Common myeloid progenitor, CD34-positive (primary cell): ENCODE measurements around the gene ZNF473.

ENCODE experiments used
- CTCF ChIA-PET: fragments of 350-600 bp; sonication (Branson Sonifier 250); formaldehyde crosslinking; loops from one replicate; lab custom pipeline; 2021; ENCODE audit warnings: antibody characterized with exemption; lab: Charles Lee
- POLR2A ChIA-PET: fragments of 350-600 bp; sonication (Branson Sonifier 250); formaldehyde crosslinking; loops from one replicate; lab custom pipeline; 2021; ENCODE audit warnings: antibody characterized with exemption; lab: Charles Lee
- DNase-seq, 3 donors: peaks; one replicate each; pipeline versions ENCODE4 v3.0.0 to v3.0.0-alpha.2; 2013
- H3K27ac ChIP-seq, 2 experiments: 1 replicate in 1 of 2; 2 replicates in 1 of 2; pipeline ENCODE4 v1.7.0; 2013; ENCODE audit warnings: inconsistent platforms in 2 of 2, low read length in 2 of 2, mild to moderate bottlenecking in 2 of 2, low read depth in 1 of 2, moderate library complexity in 1 of 2; ENCODE audit not compliant: severe bottlenecking in 2 of 2, insufficient read depth in 1 of 2, poor library complexity in 1 of 2
- H3K27me3 ChIP-seq, 5 experiments: replicated peaks in 2 of 5; 1 replicate in 3 of 5; 2 replicates in 2 of 5; pipeline versions ENCODE4 v1.6.1 to v1.7.0; 2013; ENCODE audit warnings: low read length in 4 of 5, mild to moderate bottlenecking in 2 of 5, moderate library complexity in 2 of 5, inconsistent platforms in 1 of 5; ENCODE audit not compliant: insufficient read depth in 5 of 5, control insufficient read depth in 4 of 5
- H3K36me3 ChIP-seq, 4 experiments: 1 replicate in 2 of 4; 2 replicates in 2 of 4; pipeline versions ENCODE4 v1.6.1 to v1.7.0; 2013; ENCODE audit warnings: low read length in 3 of 4, control low read depth in 1 of 4, mild to moderate bottlenecking in 1 of 4; ENCODE audit not compliant: control insufficient read depth in 4 of 4, insufficient read depth in 4 of 4
- H3K4me1 ChIP-seq, 4 experiments: 1 replicate in 3 of 4; 2 replicates in 1 of 4; pipeline versions ENCODE4 v1.6.1 to v1.7.1; 2013; ENCODE audit warnings: low read length in 3 of 4, mild to moderate bottlenecking in 3 of 4, control low read depth in 1 of 4, inconsistent platforms in 1 of 4, moderate library complexity in 1 of 4; ENCODE audit not compliant: control insufficient read depth in 4 of 4, insufficient read depth in 4 of 4; ENCODE audit errors: control extremely low read depth in 1 of 4
- H3K4me3 ChIP-seq, 7 experiments: 1 replicate in 4 of 7; 2 replicates in 3 of 7; pipeline versions ENCODE4 v1.5.1 to v1.7.0; 2013; ENCODE audit warnings: mild to moderate bottlenecking in 7 of 7, low read length in 6 of 7, moderate library complexity in 6 of 7, inconsistent platforms in 2 of 7, low read depth in 2 of 7, control low read depth in 1 of 7; ENCODE audit not compliant: insufficient read depth in 4 of 7, control insufficient read depth in 1 of 7; ENCODE audit errors: extremely low read depth in 1 of 7
- H3K9me3 ChIP-seq, 5 experiments: 1 replicate in 4 of 5; 2 replicates in 1 of 5; pipeline versions ENCODE4 v1.6.1 to v1.7.1; 2013; ENCODE audit warnings: low read length in 4 of 5, mild to moderate bottlenecking in 2 of 5, inconsistent platforms in 1 of 5, low read depth in 1 of 5, moderate library complexity in 1 of 5; ENCODE audit not compliant: control insufficient read depth in 4 of 5, insufficient read depth in 2 of 5; ENCODE audit errors: control extremely low read depth in 1 of 5
- WGBS: methylation state at CpG from one replicate; pipeline ENCODE4 v1.1.5; 2013; ENCODE audit not compliant: insufficient coverage; 5-methylcytosine and 5-hydroxymethylcytosine counted together

ZNF473 gene

GRCh38 chr19:50030937-50031336 is 5.1 kb downstream of the ZNF473 start:
- WGBS, result 95% methylated on average over 9 of the region's 11 CpGs
- DNase-seq, result no peak
- CTCF ChIA-PET, result no interaction called here
- Histone ChIP-seq H3K36me3 (peaks cover 16 to 57% (median 41%) of the 10 kb centered on the region in 4 experiments), H3K4me3 (no peak overlapping the region), H3K27ac (no peak overlapping the region), H3K4me1 (peaks cover 0 to 11% (median 7%) of the 10 kb centered on the region in 4 experiments), H3K9me3 (peaks cover 0 to 2% (median 0%) of the 10 kb centered on the region in 5 experiments), H3K27me3 (no peaks in the 10 kb centered on the region)
- POLR2A ChIA-PET, result no interaction called here

GRCh38 chr19:50036908-50037307 is 11.1 kb downstream of the ZNF473 start:
- Histone ChIP-seq H3K27me3 (no peaks in the 10 kb centered on the region), H3K4me3 (no peak overlapping the region), H3K27ac (no peak overlapping the region), H3K4me1 (no peaks in the 10 kb centered on the region), H3K36me3 (peaks cover 31 to 86% (median 70%) of the 10 kb centered on the region in 4 experiments), H3K9me3 (peaks cover 0 to 13% (median 7%) of the 10 kb centered on the region in 5 experiments)
- 100% methylated on average over 2 of the region's 3 CpGs for WGBS
- CTCF ChIA-PET, result interaction anchor here (0.5 kb wide), 1 partner anchor 98 kb away, joined by 3 read pairs; no protein-coding TSS in a partner anchor
- DNase-seq, result no peak
- POLR2A ChIA-PET, result no interaction called here

GRCh38 chr19:50039968-50040367 is 14.2 kb downstream of the ZNF473 start:
- H3K9me3 ChIP-seq, result peaks cover 4 to 40% (median 34%) of the 10 kb centered on the region in 5 experiments
- WGBS, result 100% methylated on average over 2 of the region's 3 CpGs
- H3K27me3 ChIP-seq, result no peaks in the 10 kb centered on the region
- no peak overlapping the region for H3K27ac ChIP-seq
- CTCF ChIA-PET, result interaction anchor here (0.6 kb wide), 1 partner anchor 10 kb away, joined by 4 read pairs; no protein-coding TSS in a partner anchor
- DNase-seq, result no peak
- H3K4me1 ChIP-seq, result no peaks in the 10 kb centered on the region
- no peak overlapping the region for H3K4me3 ChIP-seq
- POLR2A ChIA-PET, result interaction anchor here (0.7 kb wide), 1 partner anchor 9 kb away, joined by 3 read pairs; no protein-coding TSS in a partner anchor
- H3K36me3 ChIP-seq, result peaks cover 42 to 86% (median 74%) of the 10 kb centered on the region in 4 experiments

GRCh38 chr19:50040967-50041366 is 15.2 kb downstream of the ZNF473 start:
- ChIA-PET POLR2A (no interaction called here), CTCF (no interaction called here)
- WGBS, result 100% methylated on average over 5 of the region's 6 CpGs
- Histone ChIP-seq H3K4me3 (no peak overlapping the region), H3K27me3 (no peaks in the 10 kb centered on the region), H3K9me3 (peaks cover 7 to 50% (median 44%) of the 10 kb centered on the region in 5 experiments), H3K27ac (no peak overlapping the region), H3K36me3 (peaks cover 47 to 88% (median 77%) of the 10 kb centered on the region in 4 experiments), H3K4me1 (no peaks in the 10 kb centered on the region)
- no peak for DNase-seq

- WGBS, result 97% methylated on average over 6 of the region's 6 CpGs
- no peaks in the 10 kb centered on the region for H3K4me1 ChIP-seq
- no peak for DNase-seq
- peaks cover 8 to 61% (median 51%) of the 10 kb centered on the region in 5 experiments for H3K9me3 ChIP-seq
- no peak overlapping the region for H3K27ac ChIP-seq
- no peaks in the 10 kb centered on the region for H3K27me3 ChIP-seq
- no peak overlapping the region for H3K4me3 ChIP-seq
- ChIA-PET CTCF (no interaction called here), POLR2A (no interaction called here)
- peaks cover 49 to 90% (median 79%) of the 10 kb centered on the region in 4 experiments for H3K36me3 ChIP-seq
Measured at GRCh38 chr19:50042363-50043024, 16.7 kb downstream of the ZNF473 start.

GRCh38 chr19:50043967-50044366 is 18.2 kb downstream of the ZNF473 start:
- Histone ChIP-seq H3K9me3 (peaks cover 8 to 72% (median 51%) of the 10 kb centered on the region in 5 experiments), H3K27me3 (no peaks in the 10 kb centered on the region), H3K36me3 (peaks cover 49 to 87% (median 76%) of the 10 kb centered on the region in 4 experiments), H3K27ac (no peak overlapping the region), H3K4me3 (peak overlapping the region in 1 of 7 experiments; percentile 9), H3K4me1 (no peaks in the 10 kb centered on the region)
- POLR2A ChIA-PET, result no interaction called here
- CTCF ChIA-PET, result no interaction called here
- WGBS, result 100% methylated on average over 2 of the region's 2 CpGs
- no peak for DNase-seq

- Histone ChIP-seq H3K4me1 (no peaks in the 10 kb centered on the region), H3K9me3 (peaks cover 8 to 74% (median 51%) of the 10 kb centered on the region in 5 experiments), H3K27me3 (peaks cover 0 to 3% (median 0%) of the 10 kb centered on the region in 5 experiments), H3K4me3 (no peak overlapping the region), H3K27ac (no peak overlapping the region), H3K36me3 (peaks cover 43 to 77% (median 70%) of the 10 kb centered on the region in 4 experiments)
- WGBS, result 95% methylated on average over 4 of the region's 7 CpGs
- DNase-seq, result no peak
- POLR2A ChIA-PET, result no interaction called here
- CTCF ChIA-PET, result no interaction called here
Measured at GRCh38 chr19:50044922-50045321, 19.1 kb downstream of the ZNF473 start.
